ENCODE measurements around the gene NCAPH2. TPM values are rescaled to one million over a fixed set of nuclear protein-coding genes. Genes with fewer than 3 reads are reported as not detected.
A peak's percentile ranks its signal among the peaks of the same experiment; 100 is the strongest.

NCAPH2 gene
- total RNA-seq, 2 experiments from 2014 or later: 184 to 185 TPM

DNA sequence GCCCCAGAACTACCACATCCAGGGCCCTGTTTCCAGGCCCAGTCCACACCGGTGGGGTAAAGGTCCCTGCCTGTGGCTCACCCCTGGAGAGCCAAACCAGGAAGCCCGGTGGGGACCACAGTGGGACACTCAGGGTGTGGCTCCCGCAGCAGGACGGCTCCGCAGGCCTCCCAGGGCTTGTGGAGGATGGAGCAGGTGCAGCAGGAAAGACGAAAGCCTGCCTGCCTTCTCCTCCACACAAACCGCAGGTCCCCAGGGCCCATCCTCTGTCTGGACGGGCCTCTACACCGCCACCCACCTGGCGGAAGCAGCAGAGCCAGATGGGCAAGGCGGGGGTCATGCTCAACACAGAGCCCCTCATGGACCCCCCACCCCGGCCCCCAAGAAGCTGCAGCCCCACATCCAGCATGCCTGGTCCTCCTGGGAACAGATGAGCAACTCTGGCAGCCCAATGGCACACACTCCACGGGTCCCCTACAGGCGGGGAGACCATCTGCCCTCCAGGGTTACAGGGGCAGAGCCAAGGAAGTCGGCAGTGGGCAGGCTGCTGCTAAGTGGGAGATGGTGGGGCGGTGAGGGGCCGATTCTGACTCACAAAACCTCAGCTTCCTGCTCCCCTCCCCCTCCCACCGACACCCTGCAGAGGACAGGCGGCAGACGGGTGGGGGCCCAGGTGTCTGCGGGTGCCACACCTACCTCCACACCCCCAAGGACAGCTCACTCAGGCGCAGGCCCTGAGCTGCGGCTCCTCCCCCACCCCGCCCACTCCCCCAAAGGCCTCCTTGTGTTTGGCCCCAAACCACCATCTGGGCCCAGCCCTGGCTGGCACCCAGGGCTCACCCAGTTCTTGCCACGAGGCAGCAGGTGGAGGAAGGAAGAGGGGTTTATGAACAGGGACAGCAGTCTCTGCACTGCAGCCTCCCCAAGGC is 38.4 kb upstream of the NCAPH2 start:
- no peaks in the 10 kb centered on the region for H3K9me3 ChIP-seq (ENCODE audit: control insufficient read depth in 1 of 2, insufficient read depth in 1 of 2, low read length in 2 of 2)
- H3K27me3 ChIP-seq (ENCODE audit: control insufficient read depth in 1 of 2, insufficient read depth in 2 of 2, low read length in 2 of 2): no peaks in the 10 kb centered on the region
- TF ChIP-seq CTCF (IDR thresholded peaks at IDR 0.05): peak; percentile 21
- POLR2A ChIA-PET: interaction anchor here (0.6 to 3.2 kb wide), 20 partner anchors 9 to 225 kb away, joined by 3 to 39 read pairs (median 6); partner anchors contain the start of genes ADM2, CHKB, LMF2 and NCAPH2
- peaks cover 62% of the 10 kb centered on the region for H3K4me1 Mint-ChIP-seq (ENCODE audit: low read depth)
- no peaks in the 10 kb centered on the region for H3K9me3 Mint-ChIP-seq
- H3K4me3 Mint-ChIP-seq: peak overlapping the region; percentile 89
- peak; percentile 86 for ATAC-seq (ENCODE audit: poor library complexity)
- intact Hi-C loops (cut with DNase I, micrococcal nuclease): loop anchor here (1.0 to 5.0 kb wide), 3 partner anchors 38 to 58 kb away; partner anchors contain the start of genes LMF2 (in 2 of the 2), NCAPH2 (in 1 of the 2) and SCO2 (in 1 of the 2)
- peak overlapping the region; percentile 82 to 94 for H3K27ac ChIP-seq (ENCODE audit: low read depth in 1 of 2, low read length in 2 of 2)
- peaks cover 49% of the 10 kb centered on the region for H3K36me3 ChIP-seq (ENCODE audit: insufficient read depth, low read length)
- no peaks in the 10 kb centered on the region for H3K27me3 Mint-ChIP-seq
- DNase-seq: peak; percentile 88 to 99 (median 98)
- H3K4me3 ChIP-seq (ENCODE audit: low read length): peak overlapping the region; percentile 49
- CTCF ChIA-PET: interaction anchor here (0.6 to 2.0 kb wide), 10 partner anchors 11 to 162 kb away, joined by 3 to 20 read pairs (median 4); partner anchors contain the start of genes LMF2, NCAPH2 and SCO2
- H3K36me3 Mint-ChIP-seq (ENCODE audit: low read depth): peaks cover 51% of the 10 kb centered on the region
- peak overlapping the region; percentile 94 for H3K27ac Mint-ChIP-seq
- peaks cover 72% of the 10 kb centered on the region for H3K4me1 ChIP-seq (ENCODE audit: insufficient read depth, low read length)

DNA sequence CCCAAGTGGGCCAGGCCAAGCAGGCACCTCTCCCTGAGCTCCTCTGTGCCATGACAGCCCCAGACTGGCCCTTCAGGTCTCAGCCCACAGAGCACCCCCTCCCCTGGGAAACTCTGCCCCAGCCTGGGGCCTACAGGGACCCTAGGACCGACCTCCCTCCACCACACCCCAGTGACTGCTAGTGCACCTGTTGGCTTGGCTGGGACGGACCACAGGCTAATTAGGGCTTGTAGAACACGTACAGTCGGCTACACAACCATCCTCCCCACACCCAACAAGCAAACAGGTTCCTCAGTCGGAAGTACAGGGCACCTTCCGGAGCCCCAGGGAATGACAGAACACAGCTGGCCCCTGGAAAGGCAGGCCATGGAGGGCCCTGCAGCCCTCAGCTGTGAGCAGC is 37.5 kb upstream of the NCAPH2 start:
- H3K27ac ChIP-seq (ENCODE audit: low read depth in 1 of 2, low read length in 2 of 2): peak overlapping the region; percentile 74 to 94
- ChIA-PET CTCF (interaction anchor here (0.7 to 2.0 kb wide), 7 partner anchors 18 to 150 kb away, joined by 3 to 20 read pairs (median 5); partner anchors contain the start of gene SCO2), POLR2A (interaction anchor here (0.6 to 3.2 kb wide), 15 partner anchors 8 to 226 kb away, joined by 3 to 39 read pairs (median 6); partner anchors contain the start of genes ADM2, CHKB, LMF2 and NCAPH2)
- TF ChIP-seq CTCF (IDR thresholded peaks at IDR 0.05): no peak
- no peaks in the 10 kb centered on the region for H3K27me3 Mint-ChIP-seq
- intact Hi-C loops (cut with DNase I, micrococcal nuclease): loop anchor here (1.0 to 5.0 kb wide), 3 partner anchors 37 to 57 kb away; partner anchors contain the start of genes LMF2 (in 2 of the 2), NCAPH2 (in 1 of the 2) and SCO2 (in 1 of the 2)
- peaks cover 64% of the 10 kb centered on the region for H3K4me1 Mint-ChIP-seq (ENCODE audit: low read depth)
- H3K27me3 ChIP-seq (ENCODE audit: control insufficient read depth in 1 of 2, insufficient read depth in 2 of 2, low read length in 2 of 2): no peaks in the 10 kb centered on the region
- ATAC-seq (ENCODE audit: poor library complexity): no peak
- H3K27ac Mint-ChIP-seq: peak overlapping the region; percentile 94
- H3K4me3 Mint-ChIP-seq: peak overlapping the region; percentile 89
- H3K4me3 ChIP-seq (ENCODE audit: low read length): peak overlapping the region; percentile 49
- H3K36me3 Mint-ChIP-seq (ENCODE audit: low read depth): peaks cover 44% of the 10 kb centered on the region
- H3K36me3 ChIP-seq (ENCODE audit: insufficient read depth, low read length): peaks cover 40% of the 10 kb centered on the region
- no peaks in the 10 kb centered on the region for H3K9me3 ChIP-seq (ENCODE audit: control insufficient read depth in 1 of 2, insufficient read depth in 1 of 2, low read length in 2 of 2)
- peaks cover 77% of the 10 kb centered on the region for H3K4me1 ChIP-seq (ENCODE audit: insufficient read depth, low read length)
- no peak for DNase-seq
- H3K9me3 Mint-ChIP-seq: no peaks in the 10 kb centered on the region

DNA sequence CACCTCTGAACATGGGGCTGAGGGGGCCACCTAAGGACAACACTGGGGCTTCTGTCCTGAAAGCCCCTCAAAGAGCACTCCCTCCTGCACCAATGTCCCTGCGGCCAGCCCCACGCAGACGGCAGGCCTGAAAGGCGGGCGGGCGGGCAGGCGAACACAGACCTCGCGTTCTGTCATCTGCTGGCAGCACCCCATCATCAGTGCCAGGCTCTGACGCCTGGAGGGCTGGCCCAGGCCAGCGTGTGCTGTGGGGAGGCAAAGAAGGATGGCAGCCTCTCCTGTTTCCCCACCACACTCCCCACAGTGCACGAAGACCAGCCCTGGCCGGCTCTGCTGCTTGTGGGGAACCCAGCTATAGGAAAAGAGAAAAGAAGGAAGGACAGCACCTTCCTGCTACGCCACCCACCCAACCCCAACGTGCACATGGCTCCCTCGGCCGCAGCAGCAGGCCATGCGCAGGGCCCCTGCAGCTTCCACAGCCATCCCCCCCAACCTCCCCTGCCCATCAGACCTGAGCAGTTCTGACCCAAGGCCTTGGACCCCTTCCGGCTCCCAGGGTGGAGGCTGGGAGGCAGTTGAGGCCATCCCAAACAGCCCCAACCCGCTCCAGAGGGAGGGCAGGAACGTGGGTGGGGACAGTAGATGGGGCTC is 36.7 kb upstream of the NCAPH2 start:
- intact Hi-C loops (cut with DNase I, micrococcal nuclease): loop anchor here in 1 of 2 experiments (5.0 kb wide), 2 partner anchors 36 to 56 kb away; partner anchors contain the start of genes LMF2, NCAPH2 and SCO2
- Histone ChIP-seq H3K27me3 (ENCODE audit: control insufficient read depth in 1 of 2, insufficient read depth in 2 of 2, low read length in 2 of 2) (no peaks in the 10 kb centered on the region), H3K4me1 (ENCODE audit: insufficient read depth, low read length) (peaks cover 80% of the 10 kb centered on the region), H3K36me3 (ENCODE audit: insufficient read depth, low read length) (peaks cover 32% of the 10 kb centered on the region), H3K9me3 (ENCODE audit: control insufficient read depth in 1 of 2, insufficient read depth in 1 of 2, low read length in 2 of 2) (no peaks in the 10 kb centered on the region), H3K4me3 (ENCODE audit: low read length) (peak overlapping the region; percentile 49), H3K27ac (ENCODE audit: low read depth in 1 of 2, low read length in 2 of 2) (peak overlapping the region; percentile 74 to 94)
- Mint-ChIP-seq H3K27me3 (no peaks in the 10 kb centered on the region), H3K36me3 (ENCODE audit: low read depth) (peaks cover 36% of the 10 kb centered on the region), H3K9me3 (no peaks in the 10 kb centered on the region), H3K4me3 (peak overlapping the region; percentile 89), H3K4me1 (ENCODE audit: low read depth) (peaks cover 66% of the 10 kb centered on the region), H3K27ac (peak overlapping the region; percentile 94)
- no peak for TF ChIP-seq CTCF (IDR thresholded peaks at IDR 0.05)
- POLR2A ChIA-PET: interaction anchor here (1.3 to 3.2 kb wide), 7 partner anchors 10 to 150 kb away, joined by 3 to 39 read pairs (median 11); partner anchors contain the start of genes ADM2, LMF2, NCAPH2 and SCO2
- DNase-seq: no peak
- CTCF ChIA-PET: interaction anchor here (0.7 to 1.4 kb wide), 2 partner anchors 19 to 54 kb away, joined by 3 to 5 read pairs; partner anchors contain the start of gene SCO2
- no peak for ATAC-seq (ENCODE audit: poor library complexity)
